Measurements from ENCODE around the gene E4F1. TPM values are rescaled to one million over a fixed set of nuclear protein-coding genes. Genes with fewer than 3 reads are reported as not detected.

E4F1 gene
- total RNA-seq, 1 experiment from 2014 or later = 34.4 TPM

GRCh38 chr16:2216330-2216729 is 7.1 kb upstream of the E4F1 start (continued):
- TF ChIP-seq MYBL2 (CRISPR knock-in tag; IDR thresholded peaks at IDR 0.05) = no peak

- CTCF ChIA-PET = interaction anchor here (0.6 to 1.0 kb wide), 5 partner anchors 10 to 527 kb away, joined by 3 to 4 read pairs (median 3); partner anchors contain the start of genes ECI1 and PGP
- POLR2A ChIA-PET = no interaction called here
These were observed 623 bp downstream of the E4F1 start for GRCh38 chr16:2223942-2224486.

GRCh38 chr16:2226245-2226793 is 2.9 kb downstream of the E4F1 start:
- Mint-ChIP-seq H3K9me3 (no peaks in the 10 kb centered on the region), H3K27ac (0 out of 2 replicates have a peak overlapping the region, but pooled peaks have one; percentile 53), H3K36me3 (peaks cover 3% of the 10 kb centered on the region; the same call in 1 of the 2 replicates), H3K4me1 (peaks cover 3% of the 10 kb centered on the region; the same call in 1 of the 2 replicates), H3K27me3 (ENCODE audit: low read depth) (no peaks in the 10 kb centered on the region), H3K4me3 (no peak overlapping the region)
- ChIA-PET POLR2A (interaction anchor here (1.0 kb wide), 1 partner anchor 45 kb away, joined by 4 read pairs; no protein-coding TSS in a partner anchor), CTCF (interaction anchor here (0.6 to 1.8 kb wide), 2 partner anchors 32 to 262 kb away, joined by 5 to 8 read pairs; no protein-coding TSS in a partner anchor)
- DNase-seq (ENCODE audit: low spot score) (no peak), ATAC-seq (no peak)
- TF ChIP-seq STAT6 (CRISPR knock-in tag; conservative IDR thresholded peaks at IDR 0.05; ENCODE audit: low read depth) = no peak
- no peak for TF ChIP-seq IRF1 (CRISPR knock-in tag; IDR thresholded peaks at IDR 0.05)
- no peak for TF ChIP-seq CDX4 (CRISPR knock-in tag; IDR thresholded peaks at IDR 0.05; ENCODE audit: borderline replicate concordance)
- no peak for TF ChIP-seq JUN (CRISPR knock-in tag; IDR thresholded peaks at IDR 0.05)
- no peak for TF ChIP-seq MYBL2 (CRISPR knock-in tag; IDR thresholded peaks at IDR 0.05)
- TF ChIP-seq CBFB (CRISPR knock-in tag; IDR thresholded peaks at IDR 0.05; ENCODE audit: low read depth) = no peak
- no peak for TF ChIP-seq ZSCAN18 (CRISPR knock-in tag; IDR thresholded peaks at IDR 0.05)
- TF ChIP-seq JAZF1 (CRISPR knock-in tag; IDR thresholded peaks at IDR 0.05) = no peak
- no peak for TF ChIP-seq ZNF121 (CRISPR knock-in tag; IDR thresholded peaks at IDR 0.05)
- no peak for TF ChIP-seq NR3C1 (CRISPR knock-in tag; conservative IDR thresholded peaks at IDR 0.05; ENCODE audit: low read depth)
- no peak for TF ChIP-seq KAT7 (CRISPR knock-in tag; IDR thresholded peaks at IDR 0.05; ENCODE audit: borderline replicate concordance)
- TF ChIP-seq AR (CRISPR knock-in tag; IDR thresholded peaks at IDR 0.05) = no peak
- no peak for TF ChIP-seq SOX15 (CRISPR knock-in tag; IDR thresholded peaks at IDR 0.05)
- no peak for TF ChIP-seq NR1H2 (CRISPR knock-in tag; IDR thresholded peaks at IDR 0.05)
- no peak for TF ChIP-seq FOXP4 (CRISPR knock-in tag; IDR thresholded peaks at IDR 0.05)

More at GRCh38 chr16:2223942-2224486, 623 bp downstream of the E4F1 start:
- Mint-ChIP-seq H3K4me1 (peaks cover 3% of the 10 kb centered on the region; the same call in 1 of the 2 replicates), H3K27me3 (ENCODE audit: low read depth) (no peaks in the 10 kb centered on the region), H3K9me3 (no peaks in the 10 kb centered on the region), H3K27ac (no peak overlapping the region; the same call in 1 of the 2 replicates), H3K4me3 (peak overlapping the region; percentile 76), H3K36me3 (no peaks in the 10 kb centered on the region)
- ATAC-seq (peak; percentile 10), DNase-seq (ENCODE audit: low spot score) (no peak)
- no peak for TF ChIP-seq ATF3 (CRISPR knock-in tag; conservative IDR thresholded peaks at IDR 0.05)
- peak; percentile 98 for TF ChIP-seq ZNF121 (CRISPR knock-in tag; IDR thresholded peaks at IDR 0.05)
- TF ChIP-seq GTF2I (CRISPR knock-in tag; conservative IDR thresholded peaks at IDR 0.05) = peak; percentile 45; the same call in 1 of the 2 replicates
